Fibroblast of lung (primary cell): Measurements from ENCODE around the gene PSEN1. TPM values are rescaled to one million over a fixed set of nuclear protein-coding genes. Genes with fewer than 3 reads are reported as not detected.

Experiments used
- DNase-seq, 2 donors: peaks; one replicate each; pipeline versions ENCODE4 v3.0.0 to v3.0.0-alpha.2; 2010; ENCODE audit warnings: low read depth in 2 of 2
- H2AFZ ChIP-seq: 2 replicates; pipeline ENCODE4 v1.5.1; 2012; ENCODE audit warnings: low read length, control low read depth, inconsistent platforms
- H3K27ac ChIP-seq: 2 replicates; pipeline ENCODE4 v1.5.1; 2011; ENCODE audit warnings: low read length, control low read depth; ENCODE audit not compliant: insufficient read depth
- H3K27me3 ChIP-seq: 2 replicates; pipeline ENCODE4 v1.5.1; 2011; ENCODE audit warnings: mild to moderate bottlenecking, low read length; ENCODE audit not compliant: control insufficient read depth, insufficient read depth
- H3K36me3 ChIP-seq: 2 replicates; pipeline ENCODE4 v1.5.1; 2011; ENCODE audit warnings: low read length; ENCODE audit not compliant: control insufficient read depth, insufficient read depth
- H3K4me1 ChIP-seq: 2 replicates; pipeline ENCODE4 v1.5.1; 2011; ENCODE audit warnings: low read length; ENCODE audit not compliant: control insufficient read depth, insufficient read depth; ENCODE audit errors: extremely low read depth
- H3K4me2 ChIP-seq: 2 replicates; pipeline ENCODE4 v1.5.1; 2011; ENCODE audit warnings: low read length, control low read depth; ENCODE audit not compliant: insufficient read depth; ENCODE audit errors: extremely low read depth
- H3K4me3 ChIP-seq, 4 experiments: fragments of 200-600 bp in 1 of 4; sonication (generic) in 1 of 4; replicated peaks in 1 of 4; 2 replicates each; pipeline ENCODE4 v1.5.1; 2011 to 2016; ENCODE audit warnings: low read length in 4 of 4, low read depth in 3 of 4, mild to moderate bottlenecking in 3 of 4, control low read depth in 2 of 4, inconsistent platforms in 1 of 4, mixed read lengths in 1 of 4; ENCODE audit not compliant: insufficient read depth in 1 of 4; ENCODE audit errors: control extremely low read depth in 1 of 4
- H3K79me2 ChIP-seq: 2 replicates; pipeline ENCODE4 v1.5.1; 2012; ENCODE audit warnings: mild to moderate bottlenecking, low read length, inconsistent platforms; ENCODE audit not compliant: control insufficient read depth, insufficient read depth
- H3K9ac ChIP-seq: 2 replicates; pipeline ENCODE4 v1.5.1; 2011; ENCODE audit warnings: mild to moderate bottlenecking, low read length, control low read depth; ENCODE audit not compliant: insufficient read depth
- H3K9me3 ChIP-seq: 2 replicates; pipeline ENCODE4 v1.5.1; 2012; ENCODE audit warnings: low read depth, low read length; ENCODE audit not compliant: control insufficient read depth, insufficient read depth
- H4K20me1 ChIP-seq: 2 replicates; pipeline ENCODE4 v1.5.1; 2011; ENCODE audit warnings: low read length; ENCODE audit not compliant: control insufficient read depth, insufficient read depth; ENCODE audit errors: extremely low read depth
- CTCF ChIP-seq, 2 donors: IDR thresholded peaks in 1 of 2; conservative IDR thresholded peaks in 1 of 2; 1 replicate in 1 of 2; 2 replicates in 1 of 2; pipeline ENCODE4 v1.5.1; 2011 to 2012; ENCODE audit warnings: low read length in 2 of 2, control low read depth in 1 of 2, inconsistent platforms in 1 of 2, low read depth in 1 of 2, mild to moderate bottlenecking in 1 of 2
- EZH2 ChIP-seq: IDR thresholded peaks from 2 replicates; pipeline ENCODE4 v1.5.1; 2012; ENCODE audit warnings: low read length, control low read depth, mild to moderate bottlenecking; ENCODE audit errors: missing control alignments
- polyA minus RNA-seq: library from RNA; depleted of rRNA, polyadenylated mRNA; stranded (reverse); fragments of >200 nt; gene quantifications from 2 replicates; pipeline ENCODE4 v1.2.3, GENCODE V29; 2011; ENCODE audit warnings: low replicate concordance
- polyA plus RNA-seq, 2 donors: library from polyadenylated mRNA; depleted of rRNA in 1 of 2; stranded (reverse) in 1 of 2; unstranded in 1 of 2; fragments of >200 nt; gene quantifications; 2 replicates each; pipeline ENCODE4 v1.2.1, GENCODE V29; 2011 to 2012; ENCODE audit warnings: missing spikeins in 1 of 2
- total RNA-seq: library from RNA; depleted of rRNA; stranded (reverse); fragments of >200 nt; gene quantifications from 2 replicates; pipeline ENCODE4 v1.2.1, GENCODE V29; 2014

Gene PSEN1
- total RNA-seq (53.4 and 53.7 TPM in 2 replicates), polyA plus RNA-seq (21.2 and 22.0 TPM in 2 replicates), polyA minus RNA-seq (75.7 and 89.9 TPM in 2 replicates)
- polyA plus RNA-seq (2012), result 38.0 and 44.6 TPM in 2 replicates

GRCh38 chr14:73136387-73137225 lies at the start of gene PSEN1:
PSEN1 (plus strand) TSS chr14:73136507; CDS start chr14:73148020, 11,513 bp downstream.
- TF ChIP-seq EZH2, result no peak
- no peak for TF ChIP-seq CTCF (conservative IDR thresholded peaks at IDR 0.05 in 1 of 2, IDR thresholded peaks at IDR 0.05 in 1 of 2; ENCODE audit: low read depth in 1 of 2, low read length in 2 of 2)
- H3K4me3 ChIP-seq, result peak within 1 kb of the TSS; percentile 69 to 98 (median 77)
- peak within 1 kb of the TSS; percentile 97 for H3K4me2 ChIP-seq
- peak within 1 kb of the TSS; percentile 96 for H3K9ac ChIP-seq
- no peaks in the 10 kb centered on the region for H3K4me1 ChIP-seq
- no peaks in the 10 kb centered on the region for H3K9me3 ChIP-seq
- H3K36me3 ChIP-seq, result no peaks in the 10 kb centered on the region
- H3K79me2 ChIP-seq, result peaks cover 30% of the 10 kb centered on the region
- peak within 1 kb of the TSS; percentile 91 for H2AFZ ChIP-seq
- peak within 1 kb of the TSS; percentile 97 for H3K27ac ChIP-seq
- peak; percentile 86 to 90 for DNase-seq
- H3K27me3 ChIP-seq, result no peaks in the 10 kb centered on the region
- no peaks in the 10 kb centered on the region for H4K20me1 ChIP-seq

- Histone ChIP-seq H3K4me2 (no peak overlapping the region), H3K27me3 (no peaks in the 10 kb centered on the region), H3K4me3 (no peak overlapping the region), H2AFZ (no peak overlapping the region), H3K4me1 (no peaks in the 10 kb centered on the region), H3K27ac (no peak overlapping the region), H3K9me3 (no peaks in the 10 kb centered on the region), H4K20me1 (no peaks in the 10 kb centered on the region), H3K36me3 (peaks cover 3% of the 10 kb centered on the region), H3K9ac (no peak overlapping the region), H3K79me2 (peaks cover 19% of the 10 kb centered on the region)
- TF ChIP-seq EZH2 (no peak), CTCF (conservative IDR thresholded peaks at IDR 0.05 in 1 of 2, IDR thresholded peaks at IDR 0.05 in 1 of 2; ENCODE audit: low read depth in 1 of 2, low read length in 2 of 2) (no peak)
- DNase-seq, result no peak
These were observed 45.3 kb upstream of the PSEN1 start for GRCh38 chr14:73091044-73091443.

- no peak overlapping the region for H3K4me3 ChIP-seq
- H3K27ac ChIP-seq, result no peak overlapping the region
- no peak overlapping the region for H2AFZ ChIP-seq
- H3K4me1 ChIP-seq, result no peaks in the 10 kb centered on the region
- no peaks in the 10 kb centered on the region for H3K27me3 ChIP-seq
- H3K4me2 ChIP-seq, result no peak overlapping the region
- peaks cover 2% of the 10 kb centered on the region for H3K79me2 ChIP-seq
- no peak for TF ChIP-seq CTCF (conservative IDR thresholded peaks at IDR 0.05 in 1 of 2, IDR thresholded peaks at IDR 0.05 in 1 of 2; ENCODE audit: low read depth in 1 of 2, low read length in 2 of 2)
- H3K9ac ChIP-seq, result no peak overlapping the region
- DNase-seq, result peak in 1 of 2 donors; percentile 19
- no peaks in the 10 kb centered on the region for H3K9me3 ChIP-seq
- H4K20me1 ChIP-seq, result no peaks in the 10 kb centered on the region
- peaks cover 1% of the 10 kb centered on the region for H3K36me3 ChIP-seq
These were observed 38.9 kb upstream of the PSEN1 start for GRCh38 chr14:73097421-73097820.
